Upper lobe of right lung (tissue), 1 donor: Measurements from ENCODE around the gene RAPGEF2. TPM values are rescaled to one million over a fixed set of nuclear protein-coding genes. Genes with fewer than 3 reads are reported as not detected.

ENCODE experiments used
- ATAC-seq: fragments of 200-7000 bp; cut with Tn5 transposase; one replicate; pipeline ENCODE4 v1.9.1; 2020; ENCODE audit warnings: mild to moderate bottlenecking, moderate library complexity
- DNase-seq: peaks from one replicate; pipeline ENCODE4 v3.0.0-alpha.2; 2020
- H3K27ac ChIP-seq: fragments of 200-600 bp; one replicate; pipeline ENCODE4 v1.8.0; 2022
- H3K27me3 ChIP-seq: fragments of 200-600 bp; one replicate; pipeline ENCODE4 v1.8.0; 2022; ENCODE audit warnings: mild to moderate bottlenecking
- H3K36me3 ChIP-seq: fragments of 200-600 bp; one replicate; pipeline ENCODE4 v1.8.0; 2022
- H3K4me1 ChIP-seq: fragments of 200-600 bp; one replicate; pipeline ENCODE4 v1.8.0; 2022
- H3K4me3 ChIP-seq: fragments of 200-600 bp; one replicate; pipeline ENCODE4 v1.8.0; 2022; ENCODE audit warnings: mild to moderate bottlenecking
- H3K9me3 ChIP-seq: fragments of 200-600 bp; one replicate; pipeline ENCODE4 v1.8.0; 2022
- CTCF ChIP-seq: fragments of 200-600 bp; IDR thresholded peaks from one replicate; pipeline ENCODE4 v1.8.0; 2022; ENCODE audit warnings: antibody characterized with exemption
- intact Hi-C: fragments of 100-400 bp; cut with DNase I; formaldehyde crosslinking; loops from one replicate; pipeline ENCODE4 v1.11.0; 2022
- total RNA-seq: library from RNA; stranded (reverse); fragmentation: NEBNext Ultra II Directional; extraction: Animal tissue kit (Norgen Biotek cat#: 25700); gene quantifications from one replicate; pipeline ENCODE4 v1.2.1, GENCODE V29; 2021
- donor health status: DM: no; HTN: yes; CAD: no; lungs with severe emphysema.

RAPGEF2 gene
- total RNA-seq, 1 donor from 2014 or later = 61.3 TPM

DNA sequence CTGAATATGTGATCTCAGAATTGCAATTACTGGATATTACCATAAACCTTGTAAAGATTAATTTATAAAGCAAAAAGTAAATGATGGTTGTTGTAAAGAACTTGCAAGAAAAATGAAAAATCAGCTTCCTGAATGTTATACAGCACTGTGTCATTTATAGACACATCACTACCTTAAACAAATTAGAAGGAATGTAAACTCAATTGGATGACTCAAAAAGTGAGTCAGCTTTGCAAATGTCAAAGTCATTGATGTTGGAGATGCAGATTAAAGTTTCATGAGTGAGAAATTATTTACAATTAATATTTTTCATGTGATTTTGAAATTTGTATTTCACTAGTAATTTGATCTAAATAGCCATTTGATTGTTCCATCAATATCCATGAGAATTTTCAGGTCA is 193.2 kb downstream of the RAPGEF2 start:
- no peaks in the 10 kb centered on the region for H3K27me3 ChIP-seq
- intact Hi-C loops = no loop called here
- DNase-seq (no peak), ATAC-seq (no peak)
- H3K4me1 ChIP-seq = peaks cover 12% of the 10 kb centered on the region
- no peaks in the 10 kb centered on the region for H3K36me3 ChIP-seq
- H3K4me3 ChIP-seq = no peak overlapping the region
- H3K9me3 ChIP-seq = no peaks in the 10 kb centered on the region
- no peak for TF ChIP-seq CTCF
- no peak overlapping the region for H3K27ac ChIP-seq

DNA sequence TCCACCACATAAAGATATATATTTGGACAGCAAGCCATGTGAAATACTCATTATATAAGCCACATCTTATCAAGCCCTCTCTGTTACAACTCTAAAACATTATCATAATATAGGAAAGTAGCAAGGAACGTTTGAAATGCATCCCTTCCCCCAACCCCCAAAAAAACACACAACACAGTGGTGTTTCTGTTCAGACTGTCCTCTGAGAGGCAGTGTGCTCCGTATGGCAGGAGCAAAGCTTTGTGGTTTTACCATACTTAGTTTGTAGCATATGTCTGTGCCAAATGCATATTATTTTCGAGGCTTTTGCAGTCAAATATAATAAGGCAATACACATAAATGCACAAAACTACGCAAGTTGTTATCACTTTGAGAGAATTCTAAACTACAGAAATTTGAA is 194.2 kb downstream of the RAPGEF2 start:
- Histone ChIP-seq H3K27ac (no peak overlapping the region), H3K4me1 (peaks cover 12% of the 10 kb centered on the region), H3K36me3 (no peaks in the 10 kb centered on the region), H3K4me3 (no peak overlapping the region), H3K9me3 (no peaks in the 10 kb centered on the region), H3K27me3 (no peaks in the 10 kb centered on the region)
- ATAC-seq = no peak
- intact Hi-C loops = no loop called here
- DNase-seq = no peak
- no peak for TF ChIP-seq CTCF

DNA sequence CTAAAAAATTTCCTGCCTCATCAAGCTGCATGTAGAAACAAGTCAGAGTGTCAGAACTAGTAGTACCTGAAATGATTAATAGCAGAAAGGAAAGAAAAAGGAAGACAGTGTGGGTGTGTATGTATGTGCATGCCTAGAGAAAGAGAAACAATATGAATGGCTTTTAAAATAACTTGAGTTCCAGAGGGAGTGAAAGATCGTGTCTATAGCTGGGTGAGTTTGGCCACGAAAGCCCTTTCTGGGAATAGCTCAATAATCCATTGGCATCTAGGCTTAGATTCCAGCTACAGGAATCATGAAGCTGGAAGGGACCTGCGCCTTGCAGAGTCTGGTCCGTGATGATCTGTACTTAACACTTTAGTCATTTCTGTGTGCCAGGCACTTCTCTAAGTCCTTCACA is 195.6 kb downstream of the RAPGEF2 start:
- H3K4me1 ChIP-seq = peaks cover 12% of the 10 kb centered on the region
- no peak for TF ChIP-seq CTCF
- H3K9me3 ChIP-seq = no peaks in the 10 kb centered on the region
- H3K27ac ChIP-seq = no peak overlapping the region
- DNase-seq = no peak
- intact Hi-C loops = no loop called here
- no peak for ATAC-seq
- H3K36me3 ChIP-seq = no peaks in the 10 kb centered on the region
- no peak overlapping the region for H3K4me3 ChIP-seq
- no peaks in the 10 kb centered on the region for H3K27me3 ChIP-seq

DNA sequence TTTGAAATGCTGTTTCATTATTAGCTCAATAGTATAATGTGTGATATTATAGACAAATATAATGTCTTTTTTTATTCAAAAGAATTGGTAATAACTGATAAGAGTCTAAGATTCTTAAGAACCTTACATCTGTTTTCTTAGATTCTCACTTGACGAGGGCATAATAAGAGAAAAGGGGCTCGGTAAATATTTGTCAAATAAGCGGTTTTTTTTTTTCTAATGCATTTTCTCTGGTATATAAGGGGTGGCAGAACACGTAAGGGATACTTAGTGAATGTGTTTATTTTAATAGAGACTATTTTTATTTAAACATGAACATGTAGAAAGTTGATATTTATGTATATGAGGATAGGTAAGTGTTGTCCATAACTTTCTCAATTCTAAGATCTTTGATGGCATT is 200.6 kb downstream of the RAPGEF2 start:
- Histone ChIP-seq H3K4me1 (peaks cover 11% of the 10 kb centered on the region), H3K27ac (no peak overlapping the region), H3K4me3 (no peak overlapping the region), H3K9me3 (no peaks in the 10 kb centered on the region), H3K27me3 (no peaks in the 10 kb centered on the region), H3K36me3 (no peaks in the 10 kb centered on the region)
- DNase-seq = no peak
- no peak for ATAC-seq
- intact Hi-C loops = no loop called here
- no peak for TF ChIP-seq CTCF

- no peak overlapping the region for H3K4me3 ChIP-seq
- intact Hi-C loops = no loop called here
- TF ChIP-seq CTCF = no peak
Measured at GRCh38 chr4:159305129-159305528, 202.2 kb downstream of the RAPGEF2 start.

GRCh38 chr4:159307929-159308328 is 205.1 kb downstream of the RAPGEF2 start:
- no peak overlapping the region for H3K4me3 ChIP-seq
- no peak for TF ChIP-seq CTCF
- DNase-seq (no peak), ATAC-seq (no peak)
- H3K9me3 ChIP-seq = no peaks in the 10 kb centered on the region
- intact Hi-C loops = no loop called here
- H3K4me1 ChIP-seq = no peaks in the 10 kb centered on the region
- H3K27ac ChIP-seq = no peak overlapping the region
- H3K27me3 ChIP-seq = no peaks in the 10 kb centered on the region
- no peaks in the 10 kb centered on the region for H3K36me3 ChIP-seq

More at GRCh38 chr4:159305129-159305528, 202.2 kb downstream of the RAPGEF2 start:
- no peaks in the 10 kb centered on the region for H3K9me3 ChIP-seq
- no peak for DNase-seq
- H3K4me1 ChIP-seq = no peaks in the 10 kb centered on the region
- H3K36me3 ChIP-seq = no peaks in the 10 kb centered on the region
- H3K27ac ChIP-seq = no peak overlapping the region
- H3K27me3 ChIP-seq = no peaks in the 10 kb centered on the region
- no peak for ATAC-seq
